ENCODE measurements around the gene CTDSPL. TPM values are rescaled to one million over a fixed set of nuclear protein-coding genes. Genes with fewer than 3 reads are reported as not detected.

Gene CTDSPL
- polyA plus RNA-seq, 1 of the 3 experiments (the other 2 are of a cell fraction), result 22.1 TPM

DNA sequence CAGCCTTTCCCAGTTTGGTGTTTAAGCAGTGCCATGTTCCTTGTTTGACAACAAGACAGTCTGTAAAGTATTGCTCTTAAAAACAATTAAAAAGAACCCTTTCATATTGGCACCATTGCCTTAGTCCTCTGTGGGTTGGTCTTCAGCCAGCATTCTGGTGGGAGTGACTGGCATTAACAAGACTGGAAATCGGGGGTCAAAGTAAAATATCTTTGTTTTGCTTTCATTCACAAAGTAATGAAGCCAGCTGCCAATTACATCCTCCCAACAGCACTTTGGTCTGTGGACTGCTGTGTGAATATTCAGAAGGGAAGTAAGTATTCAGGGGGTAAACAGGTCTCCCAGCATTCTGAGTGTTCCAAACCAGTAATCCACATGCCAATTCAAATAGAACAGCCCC, 120.7 kb downstream of the CTDSPL start (continued):
- TF ChIP-seq, protein P1, sequence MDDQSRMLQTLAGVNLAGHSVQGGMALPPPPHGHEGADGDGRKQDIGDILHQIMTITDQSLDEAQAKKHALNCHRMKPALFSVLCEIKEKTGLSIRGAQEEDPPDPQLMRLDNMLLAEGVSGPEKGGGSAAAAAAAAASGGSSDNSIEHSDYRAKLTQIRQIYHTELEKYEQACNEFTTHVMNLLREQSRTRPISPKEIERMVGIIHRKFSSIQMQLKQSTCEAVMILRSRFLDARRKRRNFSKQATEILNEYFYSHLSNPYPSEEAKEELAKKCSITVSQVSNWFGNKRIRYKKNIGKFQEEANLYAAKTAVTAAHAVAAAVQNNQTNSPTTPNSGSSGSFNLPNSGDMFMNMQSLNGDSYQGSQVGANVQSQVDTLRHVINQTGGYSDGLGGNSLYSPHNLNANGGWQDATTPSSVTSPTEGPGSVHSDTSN (IDR thresholded peaks at IDR 0.05), result no peak
- TF ChIP-seq EZH2phosphoT487 (IDR thresholded peaks at IDR 0.05; ENCODE audit: borderline replicate concordance, low read depth), result no peak

DNA sequence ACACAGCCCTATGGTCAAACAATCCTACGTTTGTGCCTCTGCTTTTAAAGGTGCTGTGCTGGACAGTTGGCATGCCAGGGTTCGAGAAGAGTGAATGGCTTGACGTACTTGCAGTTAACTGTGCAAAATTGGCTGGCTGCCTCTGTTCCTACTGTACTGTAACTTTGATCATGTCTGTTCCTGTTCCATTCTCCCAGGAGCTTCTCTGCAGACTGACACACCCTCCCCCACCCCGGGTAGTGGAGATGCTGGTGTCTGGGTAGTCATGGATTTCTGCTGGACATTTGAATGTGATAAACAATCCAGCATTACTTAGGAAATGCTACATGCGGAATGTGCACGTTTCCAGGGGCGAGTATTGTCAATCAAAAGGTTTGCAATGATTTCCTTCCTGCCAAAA, 122.4 kb downstream of the CTDSPL start:
- WGBS (ENCODE audit: low lambda C conversion rate), result 88% methylated on average over 7 of the region's 7 CpGs
- Histone ChIP-seq H3K9ac (no peak overlapping the region), H3K4me3 (ENCODE audit: low read depth in 2 of 2, low read length in 1 of 2) (no peak overlapping the region), H3K4me1 (ENCODE audit: control insufficient read depth in 1 of 2, insufficient read depth in 2 of 2, low read depth in 1 of 2, low read length in 1 of 2) (no peaks in the 10 kb centered on the region; a peak in 1 of 4 replicates), H3K27ac (ENCODE audit: low read depth in 2 of 2, low read length in 1 of 2) (no peak overlapping the region), H3K9me2 (no peaks in the 10 kb centered on the region), H3K4me2 (no peak overlapping the region), H3K36me3 (replicated peaks in 1 of 2; ENCODE audit: control insufficient read depth in 1 of 2, insufficient read depth in 2 of 2, low read length in 1 of 2) (peaks cover 16 to 44% of the 10 kb centered on the region in 2 experiments), H2AFZ (ENCODE audit: low read depth) (no peak overlapping the region), H3K79me2 (ENCODE audit: insufficient read depth) (no peaks in the 10 kb centered on the region), H4K20me1 (ENCODE audit: insufficient read depth) (no peaks in the 10 kb centered on the region), H3K9me3 (no peaks in the 10 kb centered on the region), H3F3A (replicated peaks; ENCODE audit: insufficient read depth) (no peaks in the 10 kb centered on the region), H3K27me3 (ENCODE audit: insufficient read depth) (no peaks in the 10 kb centered on the region)
- CTCF ChIA-PET, result interaction anchor here (2.1 to 6.8 kb wide), 4 partner anchors 10 to 129 kb away, joined by 8 to 33 read pairs (median 31); no protein-coding TSS in a partner anchor
- POLR2A ChIA-PET, result no interaction called here
- no peak for TF ChIP-seq TEAD4 (IDR thresholded peaks at IDR 0.05; ENCODE audit: borderline replicate concordance, insufficient read depth)
- no peak for TF ChIP-seq RAD21 (IDR thresholded peaks at IDR 0.05; ENCODE audit: low read length)
- no peak for TF ChIP-seq RXRA (IDR thresholded peaks at IDR 0.05; ENCODE audit: borderline replicate concordance, low read depth)
- TF ChIP-seq ELF1 (IDR thresholded peaks at IDR 0.05), result no peak
- TF ChIP-seq MEF2A (IDR thresholded peaks at IDR 0.05; ENCODE audit: borderline replicate concordance, low read depth), result no peak
- no peak for TF ChIP-seq FOSL2 (IDR thresholded peaks at IDR 0.05; ENCODE audit: borderline replicate concordance, low read depth)
- TF ChIP-seq GATA2 (CRISPR knock-in tag; IDR thresholded peaks at IDR 0.05), result no peak
- TF ChIP-seq JUND (IDR thresholded peaks at IDR 0.05), result no peak
- no peak for TF ChIP-seq TCF12 (IDR thresholded peaks at IDR 0.05)
- TF ChIP-seq, protein P2, sequence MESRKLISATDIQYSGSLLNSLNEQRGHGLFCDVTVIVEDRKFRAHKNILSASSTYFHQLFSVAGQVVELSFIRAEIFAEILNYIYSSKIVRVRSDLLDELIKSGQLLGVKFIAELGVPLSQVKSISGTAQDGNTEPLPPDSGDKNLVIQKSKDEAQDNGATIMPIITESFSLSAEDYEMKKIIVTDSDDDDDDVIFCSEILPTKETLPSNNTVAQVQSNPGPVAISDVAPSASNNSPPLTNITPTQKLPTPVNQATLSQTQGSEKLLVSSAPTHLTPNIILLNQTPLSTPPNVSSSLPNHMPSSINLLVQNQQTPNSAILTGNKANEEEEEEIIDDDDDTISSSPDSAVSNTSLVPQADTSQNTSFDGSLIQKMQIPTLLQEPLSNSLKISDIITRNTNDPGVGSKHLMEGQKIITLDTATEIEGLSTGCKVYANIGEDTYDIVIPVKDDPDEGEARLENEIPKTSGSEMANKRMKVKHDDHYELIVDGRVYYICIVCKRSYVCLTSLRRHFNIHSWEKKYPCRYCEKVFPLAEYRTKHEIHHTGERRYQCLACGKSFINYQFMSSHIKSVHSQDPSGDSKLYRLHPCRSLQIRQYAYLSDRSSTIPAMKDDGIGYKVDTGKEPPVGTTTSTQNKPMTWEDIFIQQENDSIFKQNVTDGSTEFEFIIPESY (IDR thresholded peaks at IDR 0.05; ENCODE audit: borderline replicate concordance, low read depth), result no peak
- TF ChIP-seq, protein P1 (IDR thresholded peaks at IDR 0.05), result no peak
- TF ChIP-seq FOXM1 (IDR thresholded peaks at IDR 0.05; ENCODE audit: low read depth), result no peak
- no peak for TF ChIP-seq POLR2AphosphoS5 (IDR thresholded peaks at IDR 0.05; ENCODE audit: low read depth, low read length)
- DNase-seq, result no peak

Data from SK-N-SH (cell line).